Measurements from ENCODE around the gene AHCYL1. TPM values are rescaled to one million over a fixed set of nuclear protein-coding genes. Genes with fewer than 3 reads are reported as not detected.

Gene AHCYL1
- total and polyA plus RNA-seq, 2 donors (not counting 3 experiments of a cell fraction or from before 2014, with no cell fraction given) = 49.2 to 74.2 TPM

- no peak for DNase-seq (ENCODE audit: low read depth, low spot score)
- Histone ChIP-seq H3K4me3 (replicated peaks in 1 of 3; ENCODE audit: insufficient read depth in 1 of 3, low read depth in 1 of 3, low read length in 3 of 3) (peak overlapping the region; percentile 57 to 82 (median 76)), H3K9me3 (replicated peaks; ENCODE audit: control insufficient read depth, insufficient read depth, low read length) (no peaks in the 10 kb centered on the region), H4K20me1 (replicated peaks; ENCODE audit: control insufficient read depth, extremely low read depth, insufficient read depth, low read length) (no peaks in the 10 kb centered on the region), H3K9me1 (replicated peaks; ENCODE audit: control insufficient read depth, extremely low read depth, insufficient read depth, low read length) (no peaks in the 10 kb centered on the region), H3K79me2 (ENCODE audit: control insufficient read depth, insufficient read depth, low read length) (peaks cover 26% of the 10 kb centered on the region), H3K27ac (ENCODE audit: insufficient read depth, low read depth, low read length) (no peak overlapping the region), H3K36me3 (ENCODE audit: control insufficient read depth in 2 of 2, extremely low read depth in 1 of 2, insufficient read depth in 2 of 2, low read length in 2 of 2) (peaks cover 4 to 11% of the 10 kb centered on the region in 2 experiments), H3K4me1 (ENCODE audit: control insufficient read depth, extremely low read depth, insufficient read depth, low read length) (peaks cover 9% of the 10 kb centered on the region), H3K27me3 (ENCODE audit: control insufficient read depth in 2 of 2, insufficient read depth in 2 of 2, low read length in 2 of 2) (no peaks in the 10 kb centered on the region), H3K4me2 (ENCODE audit: insufficient read depth, low read length) (peak overlapping the region; percentile 89), H2AFZ (ENCODE audit: low read depth, low read length) (peak overlapping the region; percentile 96), H3K9ac (replicated peaks; ENCODE audit: extremely low read depth, insufficient read depth, low read length) (peak overlapping the region; percentile 36)
- ChIA-PET POLR2A (interaction anchor here (1.0 kb wide), 1 partner anchor 305 kb away, joined by 4 read pairs; the partner anchor contains the start of gene RBM15), CTCF (interaction anchor here (0.8 to 2.0 kb wide), 10 partner anchors 11 to 502 kb away, joined by 4 to 12 read pairs (median 6); partner anchors contain the start of gene AHCYL1)
- TSS peak; percentile 72 for BruUV-seq (replicated peaks)
- no peak for FAIRE-seq
- TF ChIP-seq JUN (IDR thresholded peaks at IDR 0.05; ENCODE audit: borderline replicate concordance, insufficient read depth, insufficient read length, low read depth) (no peak), POLR2AphosphoS5 (IDR thresholded peaks at IDR 0.05; ENCODE audit: insufficient read depth, low read depth, low read length) (no peak), MYC (IDR thresholded peaks at IDR 0.05; ENCODE audit: low read depth, low read length) (no peak), FOS (IDR thresholded peaks at IDR 0.05; ENCODE audit: borderline replicate concordance, insufficient read depth, low read length) (no peak), GATA2 (IDR thresholded peaks at IDR 0.05; ENCODE audit: insufficient read depth, insufficient read length, low read depth, low read length) (no peak), MAX (IDR thresholded peaks at IDR 0.05; ENCODE audit: insufficient read depth, insufficient read length) (no peak), POLR2A (IDR thresholded peaks at IDR 0.05; ENCODE audit: low read depth, low read length) (no peak), EZH2 (IDR thresholded peaks at IDR 0.05; ENCODE audit: borderline replicate concordance, low read depth, low read length, severe bottlenecking) (no peak)
- TF ChIP-seq, protein P1, sequence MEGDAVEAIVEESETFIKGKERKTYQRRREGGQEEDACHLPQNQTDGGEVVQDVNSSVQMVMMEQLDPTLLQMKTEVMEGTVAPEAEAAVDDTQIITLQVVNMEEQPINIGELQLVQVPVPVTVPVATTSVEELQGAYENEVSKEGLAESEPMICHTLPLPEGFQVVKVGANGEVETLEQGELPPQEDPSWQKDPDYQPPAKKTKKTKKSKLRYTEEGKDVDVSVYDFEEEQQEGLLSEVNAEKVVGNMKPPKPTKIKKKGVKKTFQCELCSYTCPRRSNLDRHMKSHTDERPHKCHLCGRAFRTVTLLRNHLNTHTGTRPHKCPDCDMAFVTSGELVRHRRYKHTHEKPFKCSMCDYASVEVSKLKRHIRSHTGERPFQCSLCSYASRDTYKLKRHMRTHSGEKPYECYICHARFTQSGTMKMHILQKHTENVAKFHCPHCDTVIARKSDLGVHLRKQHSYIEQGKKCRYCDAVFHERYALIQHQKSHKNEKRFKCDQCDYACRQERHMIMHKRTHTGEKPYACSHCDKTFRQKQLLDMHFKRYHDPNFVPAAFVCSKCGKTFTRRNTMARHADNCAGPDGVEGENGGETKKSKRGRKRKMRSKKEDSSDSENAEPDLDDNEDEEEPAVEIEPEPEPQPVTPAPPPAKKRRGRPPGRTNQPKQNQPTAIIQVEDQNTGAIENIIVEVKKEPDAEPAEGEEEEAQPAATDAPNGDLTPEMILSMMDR (IDR thresholded peaks at IDR 0.05; ENCODE audit: extremely low read depth in 1 of 2, insufficient read depth in 1 of 2, low read depth in 1 of 2, low read length in 2 of 2) = no peak
- intact Hi-C loops (cut with micrococcal nuclease) = loop anchor here (5.0 to 10.0 kb wide), 2 partner anchors 939 to 1473 kb away; partner anchors contain the start of gene TMEM167B
- dilution Hi-C loops (cut with MboI; ENCODE audit: extremely low pct_ligation_motif_present, low sequenced_read_pairs) = no loop called here
These were observed 49.5 kb downstream of the AHCYL1 start for GRCh38 chr1:110034040-110034450.
